Erythroblast (primary cell): ENCODE data around the gene ZACN.
"Not testable (repeated sequence)": the region's sequence is repeated elsewhere in the genome, so short reads cannot be mapped to it uniquely, and the experiment has no call there.

ENCODE experiments used
- GATA1 ChIP-seq: IDR thresholded peaks from 2 replicates; pipeline ENCODE4 v1.6.1; 2011; ENCODE audit warnings: low read depth, mild to moderate bottlenecking, control low read depth, low read length, moderate library complexity
- POLR2A ChIP-seq: IDR thresholded peaks from 2 replicates; pipeline ENCODE4 v1.6.1; 2011; ENCODE audit warnings: mild to moderate bottlenecking, low read length

DNA sequence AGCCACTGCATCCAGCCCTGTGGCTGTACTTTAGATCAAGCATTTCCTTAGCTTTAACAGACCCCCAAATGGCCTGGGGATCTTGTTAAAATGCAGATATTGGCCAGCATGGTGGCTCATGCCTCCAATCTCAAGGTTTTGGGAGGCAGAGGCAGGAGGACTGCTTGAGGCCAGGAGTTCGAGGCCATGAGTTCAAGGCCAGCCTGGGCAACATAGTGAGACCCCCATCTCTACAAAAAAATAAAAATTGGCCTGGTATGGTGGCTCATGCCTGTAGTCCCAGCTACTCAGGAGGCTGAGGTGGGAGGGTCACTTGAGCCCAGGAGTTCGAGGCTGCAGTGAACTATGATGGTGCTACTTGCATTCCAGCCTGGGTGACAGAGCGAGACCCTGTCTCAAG lies 36.1 kb upstream of the ZACN start:
- not testable (repeated sequence) for TF ChIP-seq POLR2A, GATA1
